GM18520 (cell line): ENCODE measurements around the gene CDHR1.

ENCODE experiments used
- ATAC-seq: cut with Tn5 transposase; IDR thresholded peaks from one replicate; pipeline ENCODE4 v1.9.1; 2021; ENCODE audit not compliant: unreplicated experiment

The CDHR1 gene

DNA sequence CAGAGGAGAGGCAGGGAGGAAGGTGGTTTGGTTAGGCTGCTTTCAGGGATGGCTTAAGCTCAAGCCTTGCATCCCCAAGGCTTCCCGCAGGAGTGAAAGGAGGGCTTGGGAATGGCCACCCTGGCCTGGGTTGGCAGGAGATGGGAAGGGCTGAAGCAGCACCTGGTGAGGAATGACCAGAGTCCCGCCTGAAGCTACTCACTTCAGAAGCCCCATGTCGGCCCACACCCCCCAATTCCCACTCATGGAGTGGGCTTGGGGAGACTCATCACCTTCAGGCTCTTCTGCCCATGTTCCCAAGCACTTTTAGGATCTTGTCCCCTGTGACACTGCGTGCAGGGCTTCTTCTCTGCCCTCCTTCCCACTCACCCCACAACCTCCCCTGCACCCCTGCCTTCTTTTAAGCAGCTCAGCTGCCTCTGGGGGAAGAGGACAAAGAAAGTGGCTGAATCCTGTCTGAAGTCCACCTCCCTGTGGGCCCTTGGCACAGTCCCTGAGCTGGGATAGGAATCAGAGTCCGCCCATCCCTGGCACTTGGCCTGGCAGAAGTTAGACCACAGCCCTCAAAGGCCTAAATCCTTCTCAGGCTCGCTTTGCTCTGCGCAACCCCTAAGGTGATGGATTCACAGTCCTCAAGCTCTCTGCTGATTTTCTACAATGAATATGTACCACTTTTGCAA, 67.0 kb downstream of the CDHR1 start:
- ATAC-seq: no peak

DNA sequence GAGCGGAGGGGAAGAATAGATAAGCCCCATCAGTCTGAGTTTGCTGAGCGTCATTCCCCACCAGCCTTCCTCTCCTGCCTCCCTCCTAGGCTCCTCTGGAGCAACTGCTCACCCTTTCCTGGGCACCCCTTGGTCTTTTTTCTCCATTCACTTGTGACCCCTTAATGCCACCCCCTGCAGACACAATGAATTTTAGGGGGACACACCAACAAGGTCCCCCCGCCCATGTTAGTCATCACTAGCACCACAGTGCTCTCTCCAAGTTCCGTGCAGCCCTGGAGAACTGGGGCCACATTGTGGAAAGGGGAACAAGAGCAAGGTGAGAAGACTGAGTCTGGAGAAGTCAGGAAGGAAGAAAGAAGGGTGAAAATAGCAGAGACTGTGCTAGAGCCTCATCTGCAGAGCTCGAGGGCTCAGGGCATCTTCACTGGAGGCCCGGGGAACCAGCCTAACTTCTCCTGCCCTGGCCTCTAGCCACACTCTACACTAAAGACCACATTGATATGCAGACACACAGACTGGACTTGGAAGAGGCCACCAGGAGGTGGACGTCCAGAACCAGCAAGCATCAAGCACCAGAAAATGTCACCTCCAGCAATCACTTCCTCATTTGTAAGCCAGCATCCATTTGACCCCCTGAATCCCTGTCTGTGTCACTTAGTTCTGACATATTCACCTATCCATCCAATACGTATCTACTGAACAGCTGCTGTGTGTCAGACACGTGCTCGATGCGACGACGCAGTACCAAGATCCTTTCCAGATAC, 68.0 kb downstream of the CDHR1 start:
- no peak for ATAC-seq

GRCh38 chr10:84263716-84264115, 69.4 kb downstream of the CDHR1 start:
- no peak for ATAC-seq

GRCh38 chr10:84264611-84265141, 70.3 kb downstream of the CDHR1 start:
- peak; percentile 80 for ATAC-seq

DNA sequence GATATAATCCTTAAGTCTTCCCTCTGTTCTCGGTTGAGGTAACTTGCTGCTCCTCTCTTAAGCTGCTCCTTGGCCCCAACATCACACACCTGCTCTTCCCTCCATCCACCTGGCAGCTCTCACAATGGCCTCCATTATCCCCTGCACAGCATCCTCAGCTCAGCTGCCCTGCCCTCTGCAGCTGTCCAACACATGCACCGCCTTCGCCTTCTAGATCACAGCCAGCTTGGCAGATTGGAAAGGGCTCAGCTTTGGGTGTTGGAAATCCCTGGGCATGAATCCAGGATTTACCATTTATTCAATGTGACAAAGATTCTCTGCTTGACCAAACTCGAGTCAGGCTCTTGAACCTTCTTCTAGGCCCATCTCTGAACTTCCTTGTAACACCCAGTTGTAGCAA, 71.1 kb downstream of the CDHR1 start:
- ATAC-seq: no peak

DNA sequence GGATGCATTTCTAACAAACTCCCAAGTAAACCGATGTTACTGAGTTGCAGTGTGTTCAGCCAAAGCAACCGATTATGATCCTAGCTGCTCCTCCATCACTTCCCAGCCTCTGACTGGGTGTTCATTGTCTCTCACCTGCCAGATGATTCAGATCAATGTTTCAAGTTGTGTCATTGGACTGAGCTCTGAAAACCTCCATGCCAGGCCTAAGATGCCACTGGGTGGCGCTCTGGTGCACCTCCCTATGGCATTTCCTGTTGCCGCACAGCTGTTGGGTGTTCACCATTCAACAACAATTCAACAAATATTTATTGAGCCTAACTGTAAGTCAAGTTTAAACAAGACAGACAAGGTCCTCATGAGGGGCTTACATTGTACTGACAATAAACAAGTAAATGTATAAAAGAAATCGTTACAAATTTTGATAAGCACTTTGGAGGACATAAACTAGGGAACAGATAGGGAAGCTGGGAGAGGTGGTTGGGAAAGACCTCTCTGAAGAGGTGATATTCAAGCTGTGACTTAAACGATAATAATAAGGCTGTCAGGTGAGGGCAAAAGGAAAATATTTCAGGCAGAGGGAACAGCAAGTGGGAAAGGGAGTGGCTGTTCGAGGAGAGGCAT, 73.3 kb downstream of the CDHR1 start:
- no peak for ATAC-seq

- ATAC-seq: no peak
These were observed 74.8 kb downstream of the CDHR1 start for GRCh38 chr10:84269162-84269561.
